ENCODE results near the gene ZFYVE21.

Gene ZFYVE21

DNA sequence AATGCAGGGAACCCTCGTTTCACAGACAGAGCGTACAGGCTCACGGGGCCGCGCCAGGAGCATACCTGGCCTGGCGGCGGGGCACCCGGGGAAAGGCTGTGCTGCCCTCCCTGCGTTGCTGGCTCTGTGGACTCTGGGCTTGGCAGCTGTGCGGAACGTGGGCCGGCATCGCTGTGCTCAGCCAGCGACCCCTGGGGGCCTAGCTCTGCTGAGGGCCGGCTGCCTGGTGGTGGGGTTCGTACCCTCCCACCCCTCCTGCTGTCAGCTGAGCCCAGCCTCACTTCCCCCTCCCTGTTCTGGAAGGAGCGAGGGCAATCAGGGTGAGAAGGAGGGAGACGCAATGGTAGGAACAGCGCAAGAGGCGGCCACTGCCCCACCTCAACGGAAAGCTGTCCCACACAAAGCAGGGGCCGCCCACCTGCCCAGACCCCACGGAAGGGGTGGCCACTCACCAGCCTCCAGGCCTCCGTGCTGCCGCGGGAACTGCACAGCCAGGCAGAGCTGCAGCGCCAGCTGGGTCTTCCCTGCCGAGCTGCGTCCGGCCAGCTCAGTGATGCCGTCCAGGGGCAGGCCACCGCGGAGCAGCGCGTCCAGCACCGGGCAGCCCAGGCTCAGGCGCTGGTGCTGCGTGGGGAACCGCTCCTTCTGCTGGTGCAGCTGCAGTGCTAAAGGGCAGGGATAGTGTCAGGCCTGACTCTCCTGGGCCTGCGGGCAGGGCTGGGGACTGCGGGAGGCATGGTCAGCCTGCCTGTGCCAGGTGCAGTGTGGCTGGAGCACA lies 8.9 kb upstream of the ZFYVE21 start:
- no peak for DNase-seq (ENCODE audit: low read depth)
- TF ChIP-seq, protein P1, sequence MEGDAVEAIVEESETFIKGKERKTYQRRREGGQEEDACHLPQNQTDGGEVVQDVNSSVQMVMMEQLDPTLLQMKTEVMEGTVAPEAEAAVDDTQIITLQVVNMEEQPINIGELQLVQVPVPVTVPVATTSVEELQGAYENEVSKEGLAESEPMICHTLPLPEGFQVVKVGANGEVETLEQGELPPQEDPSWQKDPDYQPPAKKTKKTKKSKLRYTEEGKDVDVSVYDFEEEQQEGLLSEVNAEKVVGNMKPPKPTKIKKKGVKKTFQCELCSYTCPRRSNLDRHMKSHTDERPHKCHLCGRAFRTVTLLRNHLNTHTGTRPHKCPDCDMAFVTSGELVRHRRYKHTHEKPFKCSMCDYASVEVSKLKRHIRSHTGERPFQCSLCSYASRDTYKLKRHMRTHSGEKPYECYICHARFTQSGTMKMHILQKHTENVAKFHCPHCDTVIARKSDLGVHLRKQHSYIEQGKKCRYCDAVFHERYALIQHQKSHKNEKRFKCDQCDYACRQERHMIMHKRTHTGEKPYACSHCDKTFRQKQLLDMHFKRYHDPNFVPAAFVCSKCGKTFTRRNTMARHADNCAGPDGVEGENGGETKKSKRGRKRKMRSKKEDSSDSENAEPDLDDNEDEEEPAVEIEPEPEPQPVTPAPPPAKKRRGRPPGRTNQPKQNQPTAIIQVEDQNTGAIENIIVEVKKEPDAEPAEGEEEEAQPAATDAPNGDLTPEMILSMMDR (IDR thresholded peaks at IDR 0.05; ENCODE audit: low read depth, low read length, missing control alignments), result no peak
- no peak overlapping the region for H3K4me3 ChIP-seq (ENCODE audit: low read depth, low read length)

DNA sequence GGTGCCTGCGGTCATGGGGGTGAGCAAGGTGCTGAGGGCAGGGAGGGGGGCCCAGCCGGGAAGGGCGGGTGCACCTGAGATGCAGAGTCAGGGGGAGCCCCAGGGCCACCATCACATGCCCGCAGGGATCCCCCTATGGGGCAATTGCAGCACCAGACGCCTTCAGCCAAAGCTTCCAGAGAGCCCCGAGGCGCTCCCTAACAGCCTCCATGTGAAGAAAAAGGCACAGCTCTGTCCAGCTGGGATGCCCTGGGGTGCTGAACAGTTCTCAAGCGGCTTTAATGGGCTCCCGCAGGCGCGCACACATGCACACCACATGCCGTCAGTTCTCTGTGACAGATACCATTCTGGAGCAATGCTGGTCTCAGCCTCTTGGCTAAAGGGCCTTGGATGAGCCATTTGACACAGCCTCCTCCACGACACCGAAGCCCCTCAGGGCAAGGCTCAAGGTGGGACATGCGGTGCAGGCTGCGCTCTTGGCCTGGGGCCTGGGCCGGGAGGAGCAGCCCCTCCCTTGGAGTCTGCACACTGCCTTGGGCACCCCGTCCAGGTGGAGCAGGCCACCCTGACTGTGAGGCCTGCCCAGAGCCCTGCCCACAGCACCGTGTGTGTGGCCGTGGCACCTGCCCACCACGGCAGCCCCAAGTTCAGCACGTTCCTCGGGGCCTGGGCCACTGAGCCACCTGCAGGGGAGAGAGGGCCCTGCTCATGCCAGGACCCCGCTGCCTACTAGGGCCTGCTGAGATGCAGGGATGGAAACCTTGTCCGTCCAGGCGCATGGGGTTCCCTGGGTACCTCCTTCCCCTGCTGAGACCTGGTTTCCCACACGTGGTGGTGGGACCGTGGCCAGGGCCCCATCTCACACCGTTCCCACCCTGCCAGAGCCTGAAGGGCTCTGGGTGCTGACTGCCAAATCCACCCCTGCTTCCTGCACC lies 8.0 kb upstream of the ZFYVE21 start:
- no peak overlapping the region for H3K4me3 ChIP-seq (ENCODE audit: low read depth, low read length)
- no peak for DNase-seq (ENCODE audit: low read depth)
- TF ChIP-seq, protein P1 (IDR thresholded peaks at IDR 0.05; ENCODE audit: low read depth, low read length, missing control alignments), result no peak

DNA sequence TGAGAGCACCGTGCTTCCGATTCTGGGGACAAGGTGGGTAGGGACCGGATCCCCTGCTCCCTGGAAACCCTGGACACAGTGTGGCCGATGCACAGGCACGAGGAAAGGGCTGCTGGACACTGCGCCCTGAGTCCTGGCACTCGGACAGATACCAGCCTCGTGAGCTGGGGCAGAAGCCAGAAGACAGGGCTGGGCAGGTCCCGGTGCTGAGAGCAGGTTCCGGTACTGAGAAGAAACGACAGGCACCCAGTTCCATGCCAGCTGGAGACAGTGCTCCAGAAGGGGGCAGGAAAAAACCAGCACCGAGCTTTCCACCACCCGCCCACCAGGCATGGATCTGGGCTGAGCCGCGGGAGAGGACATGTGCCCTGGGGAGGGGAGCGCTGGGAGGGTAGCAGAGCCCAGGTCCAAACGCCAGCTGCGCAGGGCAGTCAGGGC lies 6.8 kb upstream of the ZFYVE21 start:
- TF ChIP-seq, protein P1 (IDR thresholded peaks at IDR 0.05; ENCODE audit: low read depth, low read length, missing control alignments), result no peak

DNA sequence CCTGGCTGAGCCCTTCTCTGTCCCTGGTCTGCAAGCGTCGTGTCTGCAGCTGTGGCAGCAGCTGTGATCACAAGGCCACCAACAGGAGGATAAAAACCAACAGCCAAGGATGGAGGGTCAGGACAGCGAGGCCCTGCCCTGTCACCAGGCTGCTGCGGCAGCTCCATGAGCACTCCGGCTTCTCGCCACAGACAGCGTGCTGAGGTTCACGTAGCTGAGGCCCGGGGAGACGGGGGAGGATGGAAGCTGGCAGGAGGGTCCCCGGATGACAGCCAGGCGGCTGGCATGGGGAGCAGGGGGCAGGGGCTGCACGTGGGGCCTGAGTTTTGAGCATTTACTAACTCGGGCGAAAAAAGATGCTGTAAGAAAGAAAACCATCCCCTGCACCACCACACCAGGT lies 5.8 kb upstream of the ZFYVE21 start:
- H3K4me3 ChIP-seq (ENCODE audit: low read depth, low read length), result no peak overlapping the region
- TF ChIP-seq, protein P1 (IDR thresholded peaks at IDR 0.05; ENCODE audit: low read depth, low read length, missing control alignments), result no peak
- no peak for DNase-seq (ENCODE audit: low read depth)

More for the DNA sequence above, 6.8 kb upstream of the ZFYVE21 start:
- no peak for DNase-seq (ENCODE audit: low read depth)
- H3K4me3 ChIP-seq (ENCODE audit: low read depth, low read length), result no peak overlapping the region

DNA sequence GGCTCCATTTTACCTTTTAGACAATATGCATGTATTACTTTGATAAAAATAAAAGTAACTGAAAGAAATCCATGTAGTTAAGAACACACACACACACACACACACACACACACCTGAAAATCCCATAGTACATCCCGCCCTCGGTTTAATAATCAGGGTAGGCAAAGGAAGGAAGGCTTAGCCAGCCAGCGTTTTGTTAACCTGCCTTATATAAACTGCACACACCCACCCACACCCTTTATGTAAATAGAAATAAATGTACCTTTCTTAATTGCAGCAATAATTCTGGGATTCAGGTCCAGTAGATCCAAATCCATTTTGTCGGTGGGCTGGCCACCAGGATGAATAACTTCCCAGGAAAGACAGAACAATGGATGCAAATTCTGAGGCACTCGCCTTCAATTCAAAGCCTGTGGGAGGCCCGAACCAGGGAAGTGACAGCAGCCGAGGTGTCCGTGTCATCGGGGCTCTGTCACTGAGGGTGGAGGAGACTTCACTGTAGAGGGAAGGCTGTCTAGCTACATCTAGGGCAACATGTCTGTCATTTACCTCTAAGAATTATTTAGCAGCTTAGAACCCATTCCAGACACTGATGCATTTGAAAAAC lies 4.7 kb upstream of the ZFYVE21 start:
- no peak overlapping the region for H3K4me3 ChIP-seq (ENCODE audit: low read depth, low read length)
- TF ChIP-seq, protein P1 (IDR thresholded peaks at IDR 0.05; ENCODE audit: low read depth, low read length, missing control alignments), result no peak
- no peak for DNase-seq (ENCODE audit: low read depth)

DNA sequence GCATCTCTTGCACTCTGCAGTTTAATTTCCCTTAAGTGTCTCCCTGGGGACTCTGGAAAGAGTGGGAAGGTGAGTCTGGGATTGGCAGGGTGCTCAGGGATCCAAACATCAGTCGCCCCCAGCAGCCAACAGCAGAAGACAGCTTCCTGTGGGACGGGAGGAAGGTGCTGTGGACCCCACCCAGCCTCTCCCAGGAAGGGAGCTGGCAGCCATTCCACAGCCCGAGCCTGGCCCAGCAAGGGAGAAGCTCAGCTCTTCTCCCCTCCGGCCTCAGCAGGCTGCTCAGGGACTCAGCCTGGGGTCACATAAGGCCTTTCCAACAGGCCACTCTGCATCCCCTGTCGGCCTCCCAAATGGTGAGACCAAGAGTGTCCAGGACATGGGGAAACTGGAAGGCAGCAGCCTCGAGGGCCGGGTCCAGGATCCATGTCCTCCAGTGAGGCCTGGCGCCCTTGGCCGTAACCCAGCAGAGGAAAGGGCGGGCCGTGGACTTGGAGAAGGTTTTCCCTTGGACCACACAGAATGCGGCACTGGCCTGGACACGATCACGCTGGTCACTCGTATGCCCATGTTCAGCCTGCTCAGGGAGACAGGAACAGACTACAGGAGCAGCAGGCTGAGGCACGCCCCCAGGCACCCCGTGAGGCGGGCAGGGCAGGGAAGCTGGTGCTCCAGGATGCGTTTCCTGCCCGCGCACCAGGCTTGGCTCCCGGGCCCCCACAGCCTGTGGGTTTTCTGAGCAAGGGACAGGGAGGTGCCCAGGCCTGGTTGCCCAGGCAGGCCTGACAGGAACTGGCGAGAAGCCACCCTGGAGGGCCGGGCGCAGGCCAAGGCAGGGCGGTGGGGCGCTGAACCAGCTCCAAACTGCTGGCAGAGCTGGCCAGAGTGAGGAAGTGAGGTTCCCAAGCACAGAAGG lies 3.8 kb upstream of the ZFYVE21 start:
- no peak for DNase-seq (ENCODE audit: low read depth)
- TF ChIP-seq, protein P1 (IDR thresholded peaks at IDR 0.05; ENCODE audit: low read depth, low read length, missing control alignments), result no peak
- no peak overlapping the region for H3K4me3 ChIP-seq (ENCODE audit: low read depth, low read length)

Data from GM12864 (cell line).